AG09319 (cell line): Measurements from ENCODE around the gene RASAL1.

Source experiments
- DNase-seq: peaks from one replicate; pipeline ENCODE4 v3.0.0-alpha.2; 2010; ENCODE audit warnings: low read depth; ENCODE audit errors: extremely low read depth
- CTCF ChIP-seq: IDR thresholded peaks from 2 replicates; pipeline ENCODE4 v1.5.1; 2011; ENCODE audit warnings: low read depth, mild to moderate bottlenecking, inconsistent platforms, low read length, moderate library complexity

The RASAL1 gene

GRCh38 chr12:113135178-113136127 is at the start of gene RASAL1:
Gene RASAL1, minus strand, starts transcription at chr12:113135761. Its CDS starts 299 bp downstream, at chr12:113135462.
- no peak; the same call in 1 of the 2 replicates for TF ChIP-seq CTCF
- no peak for DNase-seq

GRCh38 chr12:113184900-113185179 is 49.3 kb upstream of the RASAL1 start:
- no peak for TF ChIP-seq CTCF
- DNase-seq: peak; percentile 72

- no peak for DNase-seq
- no peak for TF ChIP-seq CTCF
These were observed 48.7 kb upstream of the RASAL1 start for GRCh38 chr12:113184098-113184899.

- TF ChIP-seq CTCF: no peak
- DNase-seq: no peak
These were observed 47.5 kb upstream of the RASAL1 start for GRCh38 chr12:113183030-113183589.

GRCh38 chr12:113181975-113182374 is 46.4 kb upstream of the RASAL1 start:
- no peak for TF ChIP-seq CTCF
- DNase-seq: no peak

GRCh38 chr12:113180333-113180732 is 44.8 kb upstream of the RASAL1 start:
- TF ChIP-seq CTCF: no peak
- no peak for DNase-seq

- TF ChIP-seq CTCF: no peak
- no peak for DNase-seq
These were observed 43.5 kb upstream of the RASAL1 start for GRCh38 chr12:113179023-113179422.
